ENCODE measurements around the gene CHRNA7. TPM values are rescaled to one million over a fixed set of nuclear protein-coding genes. Genes with fewer than 3 reads are reported as not detected.

The CHRNA7 gene
- total and polyA plus RNA-seq, 2 donors (not counting 1 experiment from before 2014, with no cell fraction given) = 0.17 to 0.62 TPM

DNA sequence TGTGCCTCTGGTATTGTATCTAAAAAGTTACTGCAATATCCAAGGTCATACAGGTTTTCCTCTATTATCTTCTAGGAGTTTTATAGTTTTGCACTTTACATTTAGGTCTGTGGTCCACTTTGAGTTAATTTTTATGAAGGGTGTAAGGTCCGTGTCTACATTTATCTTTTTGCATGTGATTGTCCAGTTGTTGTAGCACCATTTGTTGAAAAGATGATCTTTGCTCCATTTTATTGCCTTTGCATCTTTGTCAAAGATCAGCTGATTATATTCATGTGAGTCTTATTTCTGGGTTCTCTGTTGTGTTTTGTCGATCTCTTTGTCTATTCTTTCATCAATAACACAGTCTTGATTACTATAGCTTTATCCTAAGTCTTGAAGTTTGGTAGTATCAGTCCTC lies 6.7 kb downstream of the CHRNA7 start:
- Histone ChIP-seq H3K4me3 (replicated peaks in 1 of 4; ENCODE audit: control extremely low read depth in 1 of 4, insufficient read depth in 1 of 4, low read depth in 3 of 4, low read length in 4 of 4) (no peak overlapping the region), H3K79me2 (ENCODE audit: control insufficient read depth, insufficient read depth, low read length) (no peaks in the 10 kb centered on the region), H3K4me1 (ENCODE audit: control insufficient read depth, extremely low read depth, insufficient read depth, low read length) (no peaks in the 10 kb centered on the region), H3K36me3 (ENCODE audit: control insufficient read depth, insufficient read depth, low read length) (no peaks in the 10 kb centered on the region), H3K9ac (ENCODE audit: insufficient read depth, low read length) (no peak overlapping the region), H4K20me1 (ENCODE audit: control insufficient read depth, extremely low read depth, insufficient read depth, low read length) (no peaks in the 10 kb centered on the region), H3K9me3 (ENCODE audit: control insufficient read depth, insufficient read depth, low read depth, low read length) (no peaks in the 10 kb centered on the region), H3K27me3 (ENCODE audit: control insufficient read depth, insufficient read depth, low read length) (no peaks in the 10 kb centered on the region), H2AFZ (ENCODE audit: low read length) (no peak overlapping the region), H3K4me2 (ENCODE audit: extremely low read depth, insufficient read depth, low read length) (no peak overlapping the region), H3K27ac (ENCODE audit: insufficient read depth, low read length) (no peak overlapping the region)
- no peak for DNase-seq (ENCODE audit: low read depth in 2 of 2)
- TF ChIP-seq, protein P1, sequence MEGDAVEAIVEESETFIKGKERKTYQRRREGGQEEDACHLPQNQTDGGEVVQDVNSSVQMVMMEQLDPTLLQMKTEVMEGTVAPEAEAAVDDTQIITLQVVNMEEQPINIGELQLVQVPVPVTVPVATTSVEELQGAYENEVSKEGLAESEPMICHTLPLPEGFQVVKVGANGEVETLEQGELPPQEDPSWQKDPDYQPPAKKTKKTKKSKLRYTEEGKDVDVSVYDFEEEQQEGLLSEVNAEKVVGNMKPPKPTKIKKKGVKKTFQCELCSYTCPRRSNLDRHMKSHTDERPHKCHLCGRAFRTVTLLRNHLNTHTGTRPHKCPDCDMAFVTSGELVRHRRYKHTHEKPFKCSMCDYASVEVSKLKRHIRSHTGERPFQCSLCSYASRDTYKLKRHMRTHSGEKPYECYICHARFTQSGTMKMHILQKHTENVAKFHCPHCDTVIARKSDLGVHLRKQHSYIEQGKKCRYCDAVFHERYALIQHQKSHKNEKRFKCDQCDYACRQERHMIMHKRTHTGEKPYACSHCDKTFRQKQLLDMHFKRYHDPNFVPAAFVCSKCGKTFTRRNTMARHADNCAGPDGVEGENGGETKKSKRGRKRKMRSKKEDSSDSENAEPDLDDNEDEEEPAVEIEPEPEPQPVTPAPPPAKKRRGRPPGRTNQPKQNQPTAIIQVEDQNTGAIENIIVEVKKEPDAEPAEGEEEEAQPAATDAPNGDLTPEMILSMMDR (conservative IDR thresholded peaks at IDR 0.05 in 1 of 2, IDR thresholded peaks at IDR 0.05 in 1 of 2; ENCODE audit: low read depth in 1 of 2, low read length in 2 of 2) = no peak
- TF ChIP-seq EZH2 (IDR thresholded peaks at IDR 0.05; ENCODE audit: low read length, missing control alignments) = no peak

GRCh38 chr15:32041294-32041693 lies 11.0 kb downstream of the CHRNA7 start:
- H3K27me3 ChIP-seq (ENCODE audit: control insufficient read depth, insufficient read depth, low read length) = no peaks in the 10 kb centered on the region
- H2AFZ ChIP-seq (ENCODE audit: low read length) = no peak overlapping the region
- no peak overlapping the region for H3K4me2 ChIP-seq (ENCODE audit: extremely low read depth, insufficient read depth, low read length)
- H3K27ac ChIP-seq (ENCODE audit: insufficient read depth, low read length) = no peak overlapping the region
- H3K9me3 ChIP-seq (ENCODE audit: control insufficient read depth, insufficient read depth, low read depth, low read length) = no peaks in the 10 kb centered on the region
- no peak for DNase-seq (ENCODE audit: low read depth in 2 of 2)
- H3K36me3 ChIP-seq (ENCODE audit: control insufficient read depth, insufficient read depth, low read length) = no peaks in the 10 kb centered on the region
- no peaks in the 10 kb centered on the region for H3K79me2 ChIP-seq (ENCODE audit: control insufficient read depth, insufficient read depth, low read length)
- no peak overlapping the region for H3K4me3 ChIP-seq (replicated peaks in 1 of 4; ENCODE audit: control extremely low read depth in 1 of 4, insufficient read depth in 1 of 4, low read depth in 3 of 4, low read length in 4 of 4)
- TF ChIP-seq EZH2 (IDR thresholded peaks at IDR 0.05; ENCODE audit: low read length, missing control alignments) = no peak
- TF ChIP-seq, protein P1 (conservative IDR thresholded peaks at IDR 0.05 in 1 of 2, IDR thresholded peaks at IDR 0.05 in 1 of 2; ENCODE audit: low read depth in 1 of 2, low read length in 2 of 2) = no peak
- no peaks in the 10 kb centered on the region for H4K20me1 ChIP-seq (ENCODE audit: control insufficient read depth, extremely low read depth, insufficient read depth, low read length)
- H3K9ac ChIP-seq (ENCODE audit: insufficient read depth, low read length) = no peak overlapping the region
- no peaks in the 10 kb centered on the region for H3K4me1 ChIP-seq (ENCODE audit: control insufficient read depth, extremely low read depth, insufficient read depth, low read length)

- H3K9ac ChIP-seq (ENCODE audit: insufficient read depth, low read length) = no peak overlapping the region
- no peak overlapping the region for H2AFZ ChIP-seq (ENCODE audit: low read length)
- TF ChIP-seq, protein P1 (conservative IDR thresholded peaks at IDR 0.05 in 1 of 2, IDR thresholded peaks at IDR 0.05 in 1 of 2; ENCODE audit: low read depth in 1 of 2, low read length in 2 of 2) = no peak
- no peak for TF ChIP-seq EZH2 (IDR thresholded peaks at IDR 0.05; ENCODE audit: low read length, missing control alignments)
- H3K4me3 ChIP-seq (replicated peaks in 1 of 4; ENCODE audit: control extremely low read depth in 1 of 4, insufficient read depth in 1 of 4, low read depth in 3 of 4, low read length in 4 of 4) = no peak overlapping the region
- no peaks in the 10 kb centered on the region for H3K9me3 ChIP-seq (ENCODE audit: control insufficient read depth, insufficient read depth, low read depth, low read length)
- H3K36me3 ChIP-seq (ENCODE audit: control insufficient read depth, insufficient read depth, low read length) = no peaks in the 10 kb centered on the region
- H3K79me2 ChIP-seq (ENCODE audit: control insufficient read depth, insufficient read depth, low read length) = no peaks in the 10 kb centered on the region
- H3K4me1 ChIP-seq (ENCODE audit: control insufficient read depth, extremely low read depth, insufficient read depth, low read length) = no peaks in the 10 kb centered on the region
- H3K27me3 ChIP-seq (ENCODE audit: control insufficient read depth, insufficient read depth, low read length) = no peaks in the 10 kb centered on the region
- H3K27ac ChIP-seq (ENCODE audit: insufficient read depth, low read length) = no peak overlapping the region
- no peak overlapping the region for H3K4me2 ChIP-seq (ENCODE audit: extremely low read depth, insufficient read depth, low read length)
- H4K20me1 ChIP-seq (ENCODE audit: control insufficient read depth, extremely low read depth, insufficient read depth, low read length) = no peaks in the 10 kb centered on the region
- no peak for DNase-seq (ENCODE audit: low read depth in 2 of 2)
Measured at GRCh38 chr15:32042269-32042972, 12.1 kb downstream of the CHRNA7 start.

All from fibroblast of lung (primary cell).